ENCODE results near the gene NRXN3.

DNA sequence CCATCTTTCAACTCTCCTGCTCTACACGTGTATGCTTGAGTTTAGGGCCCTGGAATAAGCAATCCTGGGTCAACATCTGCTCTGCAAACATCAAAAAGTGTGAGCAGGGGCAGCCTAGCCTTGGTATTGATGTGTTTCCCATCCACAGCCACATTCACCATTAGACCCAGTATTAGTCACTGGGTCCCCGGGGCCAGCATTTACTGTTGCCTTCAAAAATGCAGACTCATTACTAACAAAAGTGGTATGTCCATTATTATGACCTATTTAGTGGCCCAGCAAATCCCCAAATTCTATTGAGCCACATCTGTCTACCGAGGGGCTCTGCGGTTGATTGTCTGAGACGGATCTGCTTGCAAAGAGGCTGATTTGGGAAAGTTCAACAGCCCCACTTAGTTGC is 1379.3 kb downstream of the NRXN3 start:
- TF ChIP-seq, protein P1, sequence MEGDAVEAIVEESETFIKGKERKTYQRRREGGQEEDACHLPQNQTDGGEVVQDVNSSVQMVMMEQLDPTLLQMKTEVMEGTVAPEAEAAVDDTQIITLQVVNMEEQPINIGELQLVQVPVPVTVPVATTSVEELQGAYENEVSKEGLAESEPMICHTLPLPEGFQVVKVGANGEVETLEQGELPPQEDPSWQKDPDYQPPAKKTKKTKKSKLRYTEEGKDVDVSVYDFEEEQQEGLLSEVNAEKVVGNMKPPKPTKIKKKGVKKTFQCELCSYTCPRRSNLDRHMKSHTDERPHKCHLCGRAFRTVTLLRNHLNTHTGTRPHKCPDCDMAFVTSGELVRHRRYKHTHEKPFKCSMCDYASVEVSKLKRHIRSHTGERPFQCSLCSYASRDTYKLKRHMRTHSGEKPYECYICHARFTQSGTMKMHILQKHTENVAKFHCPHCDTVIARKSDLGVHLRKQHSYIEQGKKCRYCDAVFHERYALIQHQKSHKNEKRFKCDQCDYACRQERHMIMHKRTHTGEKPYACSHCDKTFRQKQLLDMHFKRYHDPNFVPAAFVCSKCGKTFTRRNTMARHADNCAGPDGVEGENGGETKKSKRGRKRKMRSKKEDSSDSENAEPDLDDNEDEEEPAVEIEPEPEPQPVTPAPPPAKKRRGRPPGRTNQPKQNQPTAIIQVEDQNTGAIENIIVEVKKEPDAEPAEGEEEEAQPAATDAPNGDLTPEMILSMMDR (IDR thresholded peaks at IDR 0.05; ENCODE audit: low read length): no peak
- no peak for TF ChIP-seq EZH2 (IDR thresholded peaks at IDR 0.05; ENCODE audit: borderline replicate concordance, low read length)

All from OCI-LY1 (cell line).